Left hindlimb (tissue), 1 donor: ENCODE measurements around the gene ST14.
"Not testable (repeated sequence)": the region's sequence is repeated elsewhere in the genome, so short reads cannot be mapped to it uniquely, and the experiment has no call there.

ENCODE experiments used
- DNase-seq: peaks from one replicate; pipeline ENCODE4 v3.0.0-alpha.2; 2018

Gene ST14

GRCh38 chr11:130190371-130190881 lies 30.8 kb downstream of the ST14 start:
- DNase-seq, result no peak

- DNase-seq, result no peak
Observed at GRCh38 chr11:130191896-130192295, 32.3 kb downstream of the ST14 start.

- DNase-seq, result no peak
Observed at GRCh38 chr11:130192845-130193267, 33.3 kb downstream of the ST14 start.

GRCh38 chr11:130193551-130193950 lies 34.0 kb downstream of the ST14 start:
- not testable (repeated sequence) for DNase-seq

GRCh38 chr11:130194241-130195023 lies 34.9 kb downstream of the ST14 start:
- no peak for DNase-seq

- no peak for DNase-seq
Observed at GRCh38 chr11:130197386-130198035, 37.9 kb downstream of the ST14 start.

- DNase-seq, result no peak
Observed at GRCh38 chr11:130198292-130198691, 38.7 kb downstream of the ST14 start.

GRCh38 chr11:130198964-130199363 lies 39.4 kb downstream of the ST14 start:
- no peak for DNase-seq

- no peak for DNase-seq
Observed at GRCh38 chr11:130199792-130200191, 40.2 kb downstream of the ST14 start.

GRCh38 chr11:130201026-130201425 lies 41.4 kb downstream of the ST14 start:
- DNase-seq, result no peak

GRCh38 chr11:130202009-130202817 lies 42.6 kb downstream of the ST14 start:
- DNase-seq, result no peak

- DNase-seq, result no peak
Observed at GRCh38 chr11:130202818-130203689, 43.5 kb downstream of the ST14 start.

- DNase-seq, result no peak
Observed at GRCh38 chr11:130203766-130204702, 44.5 kb downstream of the ST14 start.

GRCh38 chr11:130204703-130205095 lies 45.1 kb downstream of the ST14 start:
- no peak for DNase-seq

GRCh38 chr11:130206141-130206540 lies 46.6 kb downstream of the ST14 start:
- DNase-seq, result no peak

- no peak for DNase-seq
Observed at GRCh38 chr11:130208241-130209127, 48.9 kb downstream of the ST14 start.

GRCh38 chr11:130209128-130209932 lies 49.7 kb downstream of the ST14 start:
- no peak for DNase-seq

- DNase-seq, result no peak
Observed at GRCh38 chr11:130209954-130210854, 50.6 kb downstream of the ST14 start.
